HepG2 (cell line): ENCODE measurements around the gene RANBP6. TPM values are rescaled to one million over a fixed set of nuclear protein-coding genes. Genes with fewer than 3 reads are reported as not detected.
A peak's percentile ranks its signal among the peaks of the same experiment; 100 is the strongest.

Experiments used
- AGO2 ChIP-seq: fragments of 200-400 bp; formaldehyde crosslinking; optimal IDR thresholded peaks from 2 replicates; pipeline ENCODE3; 2017; ENCODE audit warnings: mild to moderate bottlenecking, low read depth, low read length, moderate library complexity
- BCL3 ChIP-seq: sonication (generic); formaldehyde crosslinking; IDR thresholded peaks from 2 replicates; pipeline ENCODE4 v1.5.1; 2020; ENCODE audit warnings: mild to moderate bottlenecking, missing genetic modification reagents, moderate library complexity
- BCL6 ChIP-seq: IDR thresholded peaks from 2 replicates; pipeline ENCODE4 v1.6.1; 2016; ENCODE audit warnings: missing genetic modification reagents, missing compliant biosample characterization
- BRD4 ChIP-seq: sonication (generic); formaldehyde crosslinking; IDR thresholded peaks from 2 replicates; pipeline ENCODE4 v1.4.0; 2020; ENCODE audit warnings: missing genetic modification reagents
- HES4 ChIP-seq: sonication (generic); formaldehyde crosslinking; IDR thresholded peaks from 2 replicates; pipeline ENCODE4 v1.9.0; 2021; ENCODE audit warnings: mild to moderate bottlenecking, missing genetic modification reagents, borderline replicate concordance
- KAT7 ChIP-seq: IDR thresholded peaks from 2 replicates; pipeline ENCODE4 v1.6.1; 2018; ENCODE audit warnings: borderline replicate concordance, missing compliant biosample characterization
- MAFG ChIP-seq: sonication (generic); formaldehyde crosslinking; IDR thresholded peaks from 2 replicates; pipeline ENCODE4 v1.5.1; 2020; ENCODE audit warnings: mild to moderate bottlenecking, missing genetic modification reagents
- NAIF1 ChIP-seq: sonication (generic); formaldehyde crosslinking; IDR thresholded peaks from 2 replicates; pipeline ENCODE4 v1.5.0; 2020; ENCODE audit warnings: mild to moderate bottlenecking, missing genetic modification reagents, borderline replicate concordance
- PAWR ChIP-seq: sonication (generic); formaldehyde crosslinking; IDR thresholded peaks from 2 replicates; pipeline ENCODE4 v1.4.0; 2020; ENCODE audit warnings: missing genetic modification reagents, mild to moderate bottlenecking, borderline replicate concordance
- PBX3 ChIP-seq: sonication (generic); formaldehyde crosslinking; IDR thresholded peaks from 2 replicates; pipeline ENCODE4 v1.8.1; 2023; ENCODE audit warnings: missing genetic modification reagents, inconsistent platforms, borderline replicate concordance
- POLR2A ChIP-seq, 2 experiments: IDR thresholded peaks; 2 replicates each; pipeline ENCODE4 v1.6.1; 2011; ENCODE audit warnings: low read depth in 2 of 2, low read length in 2 of 2, mild to moderate bottlenecking in 1 of 2, moderate library complexity in 1 of 2; ENCODE audit not compliant: insufficient read depth in 1 of 2
- PRDM10 ChIP-seq: sonication (generic); formaldehyde crosslinking; IDR thresholded peaks from 2 replicates; pipeline ENCODE4 v1.4.0; 2020; ENCODE audit warnings: low read depth, missing genetic modification reagents
- RCOR2 ChIP-seq: IDR thresholded peaks from 2 replicates; pipeline ENCODE4 v1.6.1; 2016; ENCODE audit warnings: missing biosample characterization, missing genetic modification reagents
- RFX1 ChIP-seq: fragments of 450-650 bp; IDR thresholded peaks from 2 replicates; pipeline ENCODE4 v1.6.1; 2017
- SAP130 ChIP-seq: IDR thresholded peaks from 2 replicates; pipeline ENCODE4 v1.6.1; 2016; ENCODE audit warnings: low read depth
- SIX4 ChIP-seq: sonication (generic); formaldehyde crosslinking; IDR thresholded peaks from 2 replicates; pipeline ENCODE4 v1.4.0; 2020; ENCODE audit warnings: missing genetic modification reagents
- ZFP36L1 ChIP-seq: sonication (generic); formaldehyde crosslinking; IDR thresholded peaks from 2 replicates; pipeline ENCODE4 v1.8.0; 2022; ENCODE audit warnings: mild to moderate bottlenecking, missing genetic modification reagents, moderate library complexity
- ZFP82 ChIP-seq: sonication (generic); formaldehyde crosslinking; IDR thresholded peaks from 2 replicates; pipeline ENCODE4 v1.5.1; 2020; ENCODE audit warnings: mild to moderate bottlenecking, missing genetic modification reagents, borderline replicate concordance
- ZNF350 ChIP-seq: sonication (generic); formaldehyde crosslinking; IDR thresholded peaks from 2 replicates; pipeline ENCODE4 v1.4.0; 2020; ENCODE audit warnings: mild to moderate bottlenecking, low read depth, missing genetic modification reagents, borderline replicate concordance
- ZNF546 ChIP-seq: sonication (generic); formaldehyde crosslinking; conservative IDR thresholded peaks from 2 replicates; pipeline ENCODE4 v1.8.1; 2023; ENCODE audit warnings: mild to moderate bottlenecking, missing genetic modification reagents
- ZNF597 ChIP-seq: sonication (generic); formaldehyde crosslinking; IDR thresholded peaks from 2 replicates; pipeline ENCODE4 v1.5.0; 2020; ENCODE audit warnings: missing genetic modification reagents
- ZNF704 ChIP-seq: sonication (generic); formaldehyde crosslinking; IDR thresholded peaks from 2 replicates; pipeline ENCODE4 v1.8.1; 2023; ENCODE audit warnings: mild to moderate bottlenecking, inconsistent platforms, moderate library complexity, missing genetic modification reagents, borderline replicate concordance
- polyA plus RNA-seq, 8 experiments: library from polyadenylated mRNA; depleted of rRNA in 3 of 8; stranded (reverse) in 7 of 8; unstranded in 1 of 8; fragments of >200 nt; fragmentation: Illumina TruSeq in 4 of 8; extraction: Trizol in 4 of 8; gene quantifications; 2 replicates each; pipeline versions ENCODE4 v1.2.1 to v1.2.3, GENCODE V29; 2011 to 2016; ENCODE audit warnings: low read depth in 4 of 8, missing spikeins in 1 of 8, mixed read lengths in 1 of 8; ENCODE audit not compliant: insufficient read depth in 1 of 8
- total RNA-seq, 5 experiments: library from RNA; depleted of rRNA; stranded (reverse); fragments of >200 nt; fragmentation: Illumina TruSeq; extraction: Trizol; gene quantifications; 2 replicates each; pipeline ENCODE4 v1.2.3, GENCODE V29; 2016; ENCODE audit warnings: low read depth in 1 of 5

The RANBP6 gene
- total and polyA plus RNA-seq, 2 of the 13 experiments (the other 11 are each of a cell fraction or from before 2014, with no cell fraction given): 7.5 to 26.0 TPM

- no peak for TF ChIP-seq KAT7
- TF ChIP-seq ZNF597 (CRISPR knock-in tag): no peak
- no peak for TF ChIP-seq BCL6
- no peak; the same call in 1 of the 2 replicates for TF ChIP-seq BCL3 (CRISPR knock-in tag)
- TF ChIP-seq AGO2: peak; percentile 56
- TF ChIP-seq POLR2A (IDR thresholded peaks at IDR 0.05; ENCODE audit: insufficient read depth in 1 of 2, low read depth in 2 of 2, low read length in 2 of 2): peak in 1 of 2 experiments; percentile 25; a peak in 1 of 4 replicates
- no peak for TF ChIP-seq NAIF1 (CRISPR knock-in tag)
- no peak for TF ChIP-seq BRD4 (CRISPR knock-in tag)
- TF ChIP-seq ZNF350 (CRISPR knock-in tag): no peak
- no peak for TF ChIP-seq ZNF546
- TF ChIP-seq ZNF704: no peak
- TF ChIP-seq ZFP82: no peak
- TF ChIP-seq PAWR (CRISPR knock-in tag): no peak
- TF ChIP-seq SAP130 (CRISPR knock-in tag): peak; percentile 51
- no peak for TF ChIP-seq PRDM10 (CRISPR knock-in tag)
- TF ChIP-seq RFX1: no peak
- TF ChIP-seq HES4: no peak
- no peak for TF ChIP-seq PBX3
- TF ChIP-seq SIX4 (CRISPR knock-in tag): no peak
- TF ChIP-seq RCOR2 (CRISPR knock-in tag): no peak
- no peak for TF ChIP-seq ZFP36L1 (CRISPR knock-in tag)
- TF ChIP-seq MAFG: no peak
Observed at GRCh38 chr9:6007770-6008168, 7.7 kb downstream of the RANBP6 start (continued).
